K562 (cell line): ENCODE results near the gene PYCR2. TPM values are rescaled to one million over a fixed set of nuclear protein-coding genes. Genes with fewer than 3 reads are reported as not detected.

Experiments
- ATAC-seq: fragments of 200-7000 bp; cut with Tn5 transposase; 3 replicates; pipeline ENCODE4 v1.9.1; 2020; ENCODE audit warnings: moderate library complexity
- BruUV-seq: library from RNA; stranded (reverse); fragments of 400-500 nt; replicated peaks from 2 replicates; lab custom pipeline; 2021; lab: Mats Ljungman, UMichigan
- CTCF ChIA-PET: fragments of 300-600 bp; formaldehyde crosslinking; extraction: SDS; loops from one replicate; lab custom pipeline; 2021; ENCODE audit warnings: low intra/inter-chr PET ratio; lab: Yijun Ruan, JAX
- POLR2A ChIA-PET: fragments of 300-600, 350-650 bp; sonication (Branson Sonifier 250); formaldehyde crosslinking; extraction: SDS; loops from one replicate; lab custom pipeline; 2021; ENCODE audit warnings: antibody characterized with exemption, inconsistent platforms; lab: Yijun Ruan, JAX
- DNase-seq, 4 experiments: peaks; one replicate each; pipeline versions ENCODE4 v3.0.0 to v3.0.0-alpha.2; 2011 to 2018; ENCODE audit warnings: low spot score in 3 of 4, mixed read lengths in 3 of 4; ENCODE audit errors: extremely low read depth in 1 of 4
- FAIRE-seq: peaks from 2 replicates; lab custom pipeline; 2011; peaks lifted over from hg19 to GRCh38; lab: Jason Lieb, UNC
- H2AFZ ChIP-seq: 2 replicates; pipeline ENCODE4 v1.6.0; 2011; ENCODE audit warnings: low read depth, low read length, control low read depth, inconsistent platforms
- H3K27ac ChIP-seq: fragments of 200-600 bp; 3 replicates; pipeline ENCODE4 v1.8.0; 2011; ENCODE audit warnings: low read depth, mild to moderate bottlenecking, control low read depth, inconsistent platforms, low read length, moderate library complexity, mixed read lengths; ENCODE audit errors: extremely low read depth
- H3K27me3 ChIP-seq, 2 experiments: fragments of 300-600 bp in 1 of 2; 2 replicates in 1 of 2; 3 replicates in 1 of 2; pipeline versions ENCODE4 v1.6.0 to v1.8.0; 2011; ENCODE audit warnings: inconsistent platforms in 2 of 2, low read length in 2 of 2, mild to moderate bottlenecking in 1 of 2, mixed read lengths in 1 of 2, moderate library complexity in 1 of 2; ENCODE audit not compliant: control insufficient read depth in 2 of 2, insufficient read depth in 2 of 2
- H3K36me3 ChIP-seq: fragments of 300-600 bp; 3 replicates; pipeline ENCODE4 v1.8.0; 2011; ENCODE audit warnings: mild to moderate bottlenecking, low read length, inconsistent platforms; ENCODE audit not compliant: control insufficient read depth, insufficient read depth
- H3K4me1 ChIP-seq, 2 experiments: fragments of 200-600 bp in 1 of 2; replicated peaks in 1 of 2; 2 replicates in 1 of 2; 3 replicates in 1 of 2; pipeline versions ENCODE4 v1.5.1 to v1.8.0; 2011; ENCODE audit warnings: inconsistent platforms in 2 of 2, low read length in 2 of 2, mild to moderate bottlenecking in 1 of 2, mixed read lengths in 1 of 2, moderate library complexity in 1 of 2; ENCODE audit not compliant: control insufficient read depth in 2 of 2, insufficient read depth in 2 of 2
- H3K4me2 ChIP-seq: 2 replicates; pipeline ENCODE4 v1.6.1; 2011; ENCODE audit warnings: low read length, control low read depth, inconsistent platforms, mixed read lengths; ENCODE audit not compliant: insufficient read depth
- H3K4me3 ChIP-seq: fragments of 200-600 bp; sonication (generic), shearing (Covaris generic); 2 replicates; pipeline ENCODE4 v1.5.1; 2016; ENCODE audit warnings: control low read depth, inconsistent platforms
- H3K79me2 ChIP-seq: fragments of 200-600 bp; 3 replicates; pipeline ENCODE4 v1.8.0; 2011; ENCODE audit warnings: low read length, inconsistent platforms; ENCODE audit not compliant: control insufficient read depth, insufficient read depth
- H3K9ac ChIP-seq, 2 experiments: 2 replicates each; pipeline versions ENCODE4 v1.6.0 to v1.6.1; 2011; ENCODE audit warnings: low read depth in 2 of 2, low read length in 2 of 2, control low read depth in 1 of 2, inconsistent platforms in 1 of 2, mild to moderate bottlenecking in 1 of 2, mixed read lengths in 1 of 2; ENCODE audit not compliant: insufficient read depth in 1 of 2
- H3K9me1 ChIP-seq: one replicate; pipeline ENCODE4 v1.6.0; 2011; ENCODE audit warnings: inconsistent platforms, mild to moderate bottlenecking, low read length, moderate library complexity; ENCODE audit not compliant: control insufficient read depth, insufficient read depth
- H3K9me3 ChIP-seq: replicated peaks from 2 replicates; pipeline ENCODE4 v1.5.1; 2011; ENCODE audit warnings: low read depth, low read length, inconsistent platforms; ENCODE audit not compliant: control insufficient read depth, insufficient read depth
- H4K20me1 ChIP-seq: replicated peaks from 2 replicates; pipeline ENCODE4 v1.6.1; 2011; ENCODE audit warnings: low read length, inconsistent platforms, mixed read lengths; ENCODE audit not compliant: control insufficient read depth, insufficient read depth
- HLTF ChIP-seq: fragments of 450-650 bp; IDR thresholded peaks from 2 replicates; pipeline ENCODE4 v1.6.1; 2016
- TBP ChIP-seq: optimal IDR thresholded peaks from 2 replicates; pipeline ENCODE3; 2011; ENCODE audit warnings: low read depth, low read length, improper control_type of control experiment
- TEAD1 ChIP-seq, 2 experiments: fragments of 450-650 bp in 1 of 2; sonication (generic) in 1 of 2; formaldehyde crosslinking; IDR thresholded peaks; 2 replicates each; pipeline versions ENCODE4 v1.4.0 to v1.8.0; 2020 to 2022; ENCODE audit warnings: mild to moderate bottlenecking in 2 of 2, missing genetic modification reagents in 1 of 2
- ZBTB33 ChIP-seq: sonication (generic); formaldehyde crosslinking; IDR thresholded peaks from 2 replicates; pipeline ENCODE4 v1.8.1; 2023; ENCODE audit warnings: mild to moderate bottlenecking, missing genetic modification reagents
- WGBS: fragments of 100-300 bp; shearing (Covaris generic); methylation state at CpG from one replicate; pipeline ENCODE4 v1.1.6; 2016; ENCODE audit warnings: low coverage, mixed read lengths; ENCODE audit not compliant: insufficient coverage; ENCODE audit errors: missing lambda C conversion rate; 5-methylcytosine and 5-hydroxymethylcytosine counted together
- in situ Hi-C: fragments of 300-500 bp; cut with MboI; formaldehyde crosslinking; loops from 4 replicates; pipeline ENCODE4 v1.15.0; 2018; ENCODE audit warnings: inconsistent platforms, mixed read lengths
- intact Hi-C: fragments of 100-400 bp; cut with micrococcal nuclease; formaldehyde crosslinking; loops from 2 replicates; pipeline ENCODE4 v1.14.2; 2022
- polyA plus RNA-seq, 8 experiments: library from polyadenylated mRNA; depleted of rRNA in 4 of 8; stranded (reverse) in 5 of 8; unstranded in 3 of 8; fragments of >200 nt; fragmentation: Nextera tagmentation in 2 of 8; fragmentation: Illumina TruSeq in 1 of 8; extraction: Ambion mirVana in 2 of 8; extraction: Trizol in 1 of 8; gene quantifications; 2 replicates each; pipeline versions ENCODE4 v1.2.1 to v1.2.3, GENCODE V29; 2011 to 2014; ENCODE audit warnings: inconsistent platforms in 1 of 8, missing spikeins in 1 of 8
- total RNA-seq, 7 experiments: library from RNA; depleted of rRNA in 6 of 7; stranded (reverse); fragments of >200 nt in 6 of 7; fragmentation: Illumina TruSeq in 2 of 7; extraction: Trizol in 2 of 7; gene quantifications; 2 replicates each; pipeline versions ENCODE4 v1.2.1 to v1.2.3, GENCODE V29; 2011 to 2021; ENCODE audit warnings: low replicate concordance in 1 of 7
- TF ChIP-seq, protein P1 (sequence below): fragments of 450-650 bp; IDR thresholded peaks from 2 replicates; pipeline ENCODE4 v1.6.1; 2016

PYCR2 gene
- total and polyA plus RNA-seq, 9 of the 15 experiments (the other 6 are each of a cell fraction or from before 2014, with no cell fraction given), result 5.5 to 219 (median 127) TPM

DNA sequence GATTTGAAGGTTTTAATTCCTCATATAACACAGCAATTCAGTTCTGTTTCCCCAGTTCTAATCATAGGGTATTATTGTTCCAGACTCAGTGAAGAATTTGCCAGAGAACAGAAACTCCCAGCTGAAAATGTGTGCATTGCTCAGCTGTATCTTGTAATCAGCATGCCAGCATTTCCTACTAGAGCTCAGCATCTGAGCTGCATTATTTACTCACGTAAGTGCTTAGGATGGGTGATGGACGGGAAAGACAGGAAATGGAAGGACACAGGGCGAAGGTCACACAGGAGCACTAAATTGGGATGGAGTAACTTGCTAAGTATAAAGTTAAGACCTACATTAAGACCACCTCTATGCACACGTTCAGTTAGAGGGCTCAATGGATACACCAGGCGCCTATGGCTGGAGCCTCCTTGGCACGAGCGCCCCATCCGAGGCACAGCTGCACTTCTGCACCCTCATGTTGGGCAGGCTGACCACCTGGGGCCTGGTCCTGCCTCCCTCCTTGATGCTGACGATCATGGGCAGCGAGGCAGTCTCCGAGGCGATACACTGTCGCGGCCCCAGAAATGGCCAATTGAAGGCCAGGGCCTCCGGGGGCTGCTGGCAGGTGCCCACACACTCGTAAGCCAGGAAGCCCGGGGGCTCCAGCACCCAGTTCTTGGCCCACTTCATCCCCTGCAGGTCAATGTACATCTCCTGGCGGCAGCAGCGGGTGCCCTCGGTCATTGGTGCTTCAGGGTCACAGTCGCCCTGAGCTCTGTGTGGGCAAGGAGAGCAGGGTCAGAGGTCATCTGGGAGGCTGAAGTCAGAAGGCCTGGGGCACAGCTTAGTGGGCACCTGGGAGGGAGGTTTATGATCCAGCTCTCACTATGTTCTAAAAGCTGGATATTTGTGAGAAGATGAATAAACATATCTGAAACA, 13.3 kb upstream of the PYCR2 start:
- H3K9ac ChIP-seq, result no peak overlapping the region
- in situ Hi-C loops, result no loop called here
- FAIRE-seq (no peak), DNase-seq (no peak), ATAC-seq (no peak)
- ChIA-PET CTCF (no interaction called here), POLR2A (interaction anchor here (0.6 to 1.9 kb wide), 7 partner anchors 9 to 492 kb away, joined by 3 to 10 read pairs (median 4); no protein-coding TSS in a partner anchor)
- H3K9me3 ChIP-seq, result no peaks in the 10 kb centered on the region
- no peak overlapping the region for H3K4me3 ChIP-seq
- H3K4me1 ChIP-seq, result peaks cover 7 to 21% of the 10 kb centered on the region in 2 experiments; a peak in 4 of 5 replicates
- no peak overlapping the region for H3K27ac ChIP-seq
- peak overlapping the region; percentile 70 for H2AFZ ChIP-seq
- H3K4me2 ChIP-seq, result no peak overlapping the region
- no peaks in the 10 kb centered on the region for H3K79me2 ChIP-seq
- no peaks in the 10 kb centered on the region for H3K36me3 ChIP-seq
- TF ChIP-seq TEAD1 (CRISPR knock-in tag; IDR thresholded peaks at IDR 0.05) (no peak), HLTF (no peak), TBP (no peak), ZBTB33 (CRISPR knock-in tag) (no peak)
- TF ChIP-seq, protein P1, sequence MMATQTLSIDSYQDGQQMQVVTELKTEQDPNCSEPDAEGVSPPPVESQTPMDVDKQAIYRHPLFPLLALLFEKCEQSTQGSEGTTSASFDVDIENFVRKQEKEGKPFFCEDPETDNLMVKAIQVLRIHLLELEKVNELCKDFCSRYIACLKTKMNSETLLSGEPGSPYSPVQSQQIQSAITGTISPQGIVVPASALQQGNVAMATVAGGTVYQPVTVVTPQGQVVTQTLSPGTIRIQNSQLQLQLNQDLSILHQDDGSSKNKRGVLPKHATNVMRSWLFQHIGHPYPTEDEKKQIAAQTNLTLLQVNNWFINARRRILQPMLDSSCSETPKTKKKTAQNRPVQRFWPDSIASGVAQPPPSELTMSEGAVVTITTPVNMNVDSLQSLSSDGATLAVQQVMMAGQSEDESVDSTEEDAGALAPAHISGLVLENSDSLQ, result 0 out of 2 replicates have a peak, but pooled peaks have one; percentile 17
- no peaks in the 10 kb centered on the region for H3K9me1 ChIP-seq
- H3K27me3 ChIP-seq, result no peaks in the 10 kb centered on the region
- intact Hi-C loops, result no loop called here
- H4K20me1 ChIP-seq, result no peaks in the 10 kb centered on the region
- WGBS, result 87% methylated on average over 20 of the region's 21 CpGs
- BruUV-seq, result no TSS peak
